ENCODE data around the gene CHST10.

- no peak for TF ChIP-seq CTCF (IDR thresholded peaks at IDR 0.05; ENCODE audit: low read depth, low read length, missing input control)
- TF ChIP-seq TAF1 (conservative IDR thresholded peaks at IDR 0.05) = no peak
- TF ChIP-seq GABPA (IDR thresholded peaks at IDR 0.05 in 1 of 2, conservative IDR thresholded peaks at IDR 0.05 in 1 of 2) = no peak
- no peak for TF ChIP-seq MAX (IDR thresholded peaks at IDR 0.05)
- no peak for TF ChIP-seq JUND (IDR thresholded peaks at IDR 0.05)
Observed at GRCh38 chr2:100391735-100392515, 25.5 kb downstream of the CHST10 start.
